8988T (cell line): ENCODE data around the gene FOXRED2.
"Not testable (repeated sequence)": the region's sequence is repeated elsewhere in the genome, so short reads cannot be mapped to it uniquely, and the experiment has no call there.

ENCODE experiments used
- DNase-seq: peaks from one replicate; pipeline ENCODE4 v3.0.0; 2011

Gene FOXRED2

GRCh38 chr22:36469094-36469710 lies 37.6 kb downstream of the FOXRED2 start:
- DNase-seq = no peak

- DNase-seq = peak; percentile 47
Observed at GRCh38 chr22:36467946-36468345, 38.9 kb downstream of the FOXRED2 start.

- DNase-seq = no peak
Observed at GRCh38 chr22:36467042-36467810, 39.6 kb downstream of the FOXRED2 start.

GRCh38 chr22:36466258-36466657 lies 40.6 kb downstream of the FOXRED2 start:
- DNase-seq = no peak

- DNase-seq = peak; percentile 65
Observed at GRCh38 chr22:36465232-36466021, 41.4 kb downstream of the FOXRED2 start.

- no peak for DNase-seq
Observed at GRCh38 chr22:36464715-36465231, 42.1 kb downstream of the FOXRED2 start.

GRCh38 chr22:36463783-36464184 lies 43.1 kb downstream of the FOXRED2 start:
- no peak for DNase-seq

- DNase-seq = peak; percentile 70
Observed at GRCh38 chr22:36461665-36462649, 44.9 kb downstream of the FOXRED2 start.

GRCh38 chr22:36460202-36460601 lies 46.6 kb downstream of the FOXRED2 start:
- DNase-seq = no peak

- no peak for DNase-seq
Observed at GRCh38 chr22:36457688-36458450, 49.0 kb downstream of the FOXRED2 start.

- DNase-seq = no peak
Observed at GRCh38 chr22:36456464-36456845, 50.4 kb downstream of the FOXRED2 start.

GRCh38 chr22:36455571-36456463 lies 51.0 kb downstream of the FOXRED2 start:
- no peak for DNase-seq

- DNase-seq = peak; percentile 79
Observed at GRCh38 chr22:36454916-36455570, 51.8 kb downstream of the FOXRED2 start.

GRCh38 chr22:36453855-36454378 lies 52.9 kb downstream of the FOXRED2 start:
- no peak for DNase-seq

- DNase-seq = not testable (repeated sequence)
Observed at GRCh38 chr22:36452978-36453607, 53.7 kb downstream of the FOXRED2 start.

- no peak for DNase-seq
Observed at GRCh38 chr22:36452250-36452977, 54.4 kb downstream of the FOXRED2 start.

- not testable (repeated sequence) for DNase-seq
Observed at GRCh38 chr22:36450923-36451322, 55.9 kb downstream of the FOXRED2 start.

GRCh38 chr22:36449596-36450175 lies 57.2 kb downstream of the FOXRED2 start:
- no peak for DNase-seq
